ENCODE results near the gene ACOX2.
A peak's percentile ranks its signal among the peaks of the same experiment; 100 is the strongest.

Gene ACOX2

DNA sequence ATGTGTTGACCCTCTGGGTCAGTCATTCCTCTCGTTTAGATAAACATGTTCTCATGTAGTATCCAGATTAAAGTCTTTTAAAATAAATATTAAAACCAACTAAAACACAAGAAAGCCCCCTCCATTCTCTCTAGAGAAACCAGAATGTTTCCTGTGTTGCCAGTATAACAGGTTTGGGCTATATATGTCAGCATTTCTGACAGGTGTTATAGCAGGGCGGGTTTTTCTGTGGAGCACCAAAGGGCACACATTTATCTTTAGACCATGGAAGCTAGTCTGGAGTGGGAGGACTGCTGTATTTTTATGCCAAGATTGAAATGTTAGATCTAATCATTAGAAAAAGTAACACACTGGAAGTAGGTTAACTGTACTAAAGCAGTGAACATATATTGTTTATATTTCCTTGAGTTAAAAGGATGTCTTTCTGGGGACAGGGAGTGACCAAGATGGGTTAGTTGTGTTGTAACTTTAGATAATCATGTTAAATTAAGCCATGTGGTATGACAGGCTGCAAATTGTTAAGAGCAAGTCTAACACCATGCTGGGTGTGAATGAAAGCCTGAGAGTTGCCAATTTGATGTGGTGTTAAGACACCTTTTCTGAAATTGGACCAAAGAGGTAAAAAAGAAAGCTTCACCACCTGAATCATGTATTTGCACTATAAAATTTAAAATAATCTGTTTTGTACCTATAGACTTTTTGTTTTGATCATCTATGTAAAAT lies 29.5 kb downstream of the ACOX2 start:
- no peak for DNase-seq (ENCODE audit: low spot score)

DNA sequence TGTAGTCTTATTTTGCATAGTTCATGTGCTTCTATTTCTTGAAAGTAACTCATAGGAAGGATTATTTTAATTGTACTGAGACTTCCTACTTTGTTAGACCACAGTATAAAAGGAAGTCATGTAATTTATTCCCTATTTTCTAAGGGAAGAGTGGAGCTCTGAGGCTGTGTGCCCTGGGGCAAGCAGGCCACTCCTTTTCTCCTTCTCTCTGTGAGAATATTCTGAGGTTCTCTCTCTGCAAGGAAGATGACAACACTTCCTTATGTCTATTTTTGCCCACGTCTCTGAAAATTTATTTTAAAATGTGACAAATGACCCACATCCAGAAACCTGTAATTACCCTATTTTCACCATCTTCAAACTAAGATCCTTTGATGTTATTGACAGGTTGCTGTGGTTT lies 34.1 kb downstream of the ACOX2 start:
- DNase-seq (ENCODE audit: low spot score) = no peak

DNA sequence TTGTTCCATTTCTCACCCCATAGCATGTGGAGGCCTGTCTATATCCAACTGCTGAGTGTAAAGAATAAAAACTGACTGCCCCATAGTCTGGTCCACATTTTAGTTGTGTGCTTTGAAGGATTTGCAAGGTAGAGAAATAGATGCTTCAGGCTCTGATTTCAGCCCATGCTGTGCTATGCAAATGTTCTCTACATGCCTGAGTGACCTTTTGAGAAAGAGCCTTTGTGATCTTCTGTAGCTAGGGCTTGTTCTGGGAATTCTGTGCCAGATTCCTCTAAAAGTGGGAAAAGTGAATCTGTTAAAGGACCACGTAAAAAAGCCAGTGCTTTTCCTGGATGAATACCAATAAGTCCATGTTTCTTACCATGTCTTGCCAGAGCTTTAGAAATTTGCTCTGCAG lies 39.9 kb downstream of the ACOX2 start:
- DNase-seq (ENCODE audit: low spot score) = peak; percentile 33

DNA sequence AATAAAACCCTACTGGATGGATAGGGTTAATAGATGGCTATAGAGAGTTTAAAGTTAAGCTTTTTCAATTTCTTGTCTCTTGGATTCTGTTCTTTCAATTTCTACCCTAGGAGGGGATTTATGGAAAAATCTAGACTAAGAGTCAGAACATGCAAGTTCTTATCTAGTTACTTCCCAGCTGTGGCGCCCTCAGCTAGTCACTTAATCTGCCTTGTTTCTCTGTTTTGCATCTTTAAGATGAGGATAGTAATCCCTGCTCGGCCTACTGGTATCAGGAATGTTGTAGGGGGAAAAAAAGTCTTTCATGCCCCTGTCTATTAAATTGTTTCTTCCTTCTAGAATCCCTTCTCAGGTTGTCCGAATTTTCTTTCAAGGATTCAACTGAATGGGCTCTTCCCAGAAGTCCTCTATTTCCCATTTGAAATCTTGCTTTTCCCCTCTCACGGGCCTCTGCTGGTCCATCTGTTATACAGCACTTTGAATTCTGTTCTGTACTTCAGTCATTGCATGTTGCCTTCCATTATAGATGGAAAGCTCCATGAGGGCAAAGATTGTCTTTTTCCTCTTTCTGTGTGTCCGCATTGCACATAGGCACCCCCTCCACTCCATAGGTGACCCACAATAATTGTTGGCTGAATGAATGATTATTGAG lies 40.7 kb downstream of the ACOX2 start:
- no peak for DNase-seq (ENCODE audit: low spot score)

DNA sequence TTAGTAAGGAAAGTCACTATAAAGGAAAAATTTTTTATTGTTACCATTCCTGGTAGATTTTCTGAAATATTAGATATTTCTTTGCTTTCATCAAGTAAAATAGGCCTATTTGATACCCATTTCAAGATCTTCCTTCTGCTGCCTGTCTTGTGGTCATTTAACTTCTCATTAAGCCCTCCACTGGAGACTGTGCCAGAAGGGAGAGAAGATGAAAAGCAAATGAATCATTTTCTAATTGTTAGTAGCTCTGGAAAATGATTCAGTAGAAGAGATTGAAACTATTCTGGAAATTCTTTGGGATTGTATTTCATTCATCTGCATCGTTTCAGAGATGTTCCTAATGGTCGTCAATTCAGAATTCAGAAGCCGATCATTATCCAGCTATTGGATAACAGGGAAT lies 41.9 kb downstream of the ACOX2 start:
- peak; percentile 22 for DNase-seq (ENCODE audit: low spot score)

DNA sequence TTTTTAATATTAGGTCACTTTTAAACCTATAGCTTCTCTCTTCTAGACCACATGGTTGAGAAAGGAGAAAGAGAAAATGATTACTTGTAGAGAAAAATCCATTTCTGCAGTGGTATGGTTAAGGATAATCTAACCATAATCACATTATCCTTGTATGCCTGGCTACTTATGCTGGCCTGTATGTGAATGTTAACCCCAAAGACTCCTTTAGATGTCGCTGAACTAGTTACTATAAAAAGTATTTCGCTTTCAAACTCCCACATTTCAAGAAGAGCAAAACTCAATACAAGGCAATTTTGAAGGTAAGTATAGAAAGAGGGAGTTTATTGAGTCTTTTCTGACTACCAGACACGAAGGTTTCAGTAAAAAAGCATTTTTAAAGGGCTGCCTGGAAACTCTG lies 42.9 kb downstream of the ACOX2 start:
- no peak for DNase-seq (ENCODE audit: low spot score)

DNA sequence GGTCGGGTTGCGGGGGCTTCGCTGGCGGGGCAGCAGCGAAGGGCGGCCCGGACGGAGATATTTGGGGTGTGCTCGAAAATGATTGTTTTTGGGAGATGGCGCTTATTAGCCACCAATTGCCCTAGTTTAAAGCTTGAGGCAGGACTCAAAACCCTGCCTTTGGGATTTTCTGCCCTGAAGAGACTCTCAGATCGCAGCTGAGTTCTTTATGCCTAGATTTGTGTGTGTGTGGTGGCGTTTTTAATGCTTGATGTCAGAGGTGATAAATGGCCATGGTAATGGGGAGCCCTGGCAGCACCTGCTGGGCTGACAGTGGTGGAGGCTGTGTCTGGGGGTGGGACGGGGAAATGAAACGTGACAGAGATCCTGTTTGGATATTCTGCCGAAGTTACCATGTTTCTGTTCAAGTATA lies 44.5 kb downstream of the ACOX2 start:
- DNase-seq (ENCODE audit: low spot score) = peak; percentile 39

DNA sequence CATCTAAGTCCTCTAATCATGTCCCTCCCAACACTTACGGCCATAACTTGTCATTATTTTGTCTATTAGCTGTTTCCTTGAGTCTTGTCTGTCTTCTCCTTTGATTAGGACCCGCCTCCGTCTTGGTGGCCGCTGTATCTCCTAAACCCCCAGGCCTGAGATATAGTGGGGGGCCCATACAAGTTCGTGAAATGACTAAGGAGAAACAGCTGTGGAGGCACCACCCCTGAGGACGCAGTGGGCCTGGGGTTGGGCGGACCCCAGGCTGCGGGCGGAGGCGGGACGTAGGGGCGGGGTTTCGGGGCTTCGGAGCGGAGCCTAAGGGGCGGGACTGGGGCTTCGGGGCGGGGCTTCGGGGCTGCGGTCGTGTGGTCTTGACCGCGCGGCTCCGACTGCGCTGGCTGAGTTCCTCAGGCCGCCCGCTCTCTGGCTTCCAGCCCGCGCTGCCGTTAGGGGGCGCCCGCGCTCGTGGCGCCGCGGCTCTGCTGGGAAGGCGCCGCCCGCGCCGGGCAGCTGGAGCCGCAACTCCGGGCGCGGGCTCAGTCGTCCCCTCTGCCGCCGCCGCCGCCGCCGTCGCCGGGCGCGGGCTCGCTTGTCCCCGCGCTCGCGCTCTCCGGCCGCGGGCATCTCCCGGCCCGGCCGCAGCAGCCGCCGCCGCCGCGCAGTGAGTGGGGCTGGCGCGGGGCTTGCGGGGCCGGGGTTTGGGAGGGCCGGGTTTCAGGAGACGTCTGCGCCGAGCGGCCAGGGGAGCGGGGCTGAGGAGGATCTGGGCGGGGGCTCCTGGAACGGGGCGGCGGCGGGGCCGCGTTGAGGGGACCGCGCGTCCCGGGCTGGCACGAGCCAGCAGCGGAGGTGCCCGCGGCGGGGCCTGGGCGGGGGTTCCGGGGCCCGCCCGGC lies 45.2 kb downstream of the ACOX2 start, which contains the start of gene KCTD6:
Gene KCTD6 (plus strand): TSS at position 591 of the 897 bp plus-strand sequence. CDS start 6,660 bp downstream, outside the sequence.
- DNase-seq (ENCODE audit: low spot score) = peak; percentile 93

DNA sequence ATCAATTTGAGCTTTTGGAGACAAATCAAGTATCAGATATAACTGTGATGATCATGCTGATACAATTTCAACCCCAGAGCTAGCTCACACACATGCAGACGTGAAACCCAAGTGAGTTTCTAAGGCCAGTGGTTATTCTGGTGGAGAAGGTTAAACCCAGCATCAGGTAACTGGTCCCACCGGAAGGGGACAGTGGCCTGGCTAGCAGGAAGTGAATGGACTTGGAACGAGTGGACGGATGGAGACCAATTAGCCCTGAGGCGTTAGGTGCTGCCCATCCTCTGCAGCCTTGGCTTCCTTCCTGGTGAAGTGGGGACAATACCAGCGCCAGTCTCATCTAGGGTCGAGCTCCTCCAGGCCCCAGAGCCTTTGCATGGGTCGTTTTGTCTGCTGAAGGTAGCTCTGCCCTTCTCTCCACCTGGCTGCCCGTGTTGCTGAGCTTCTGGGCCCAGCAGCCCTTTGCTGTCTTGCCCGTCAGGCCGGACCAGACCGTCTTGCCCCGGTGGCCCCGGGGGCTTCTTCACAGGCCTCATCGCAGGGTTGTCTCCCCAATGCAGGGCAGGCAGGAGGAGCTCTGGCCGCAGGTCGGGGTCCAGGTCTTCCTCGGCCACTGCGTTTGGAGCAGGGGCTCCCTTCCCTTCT lies 46.0 kb downstream of the ACOX2 start:
- DNase-seq (ENCODE audit: low spot score) = no peak

DNA sequence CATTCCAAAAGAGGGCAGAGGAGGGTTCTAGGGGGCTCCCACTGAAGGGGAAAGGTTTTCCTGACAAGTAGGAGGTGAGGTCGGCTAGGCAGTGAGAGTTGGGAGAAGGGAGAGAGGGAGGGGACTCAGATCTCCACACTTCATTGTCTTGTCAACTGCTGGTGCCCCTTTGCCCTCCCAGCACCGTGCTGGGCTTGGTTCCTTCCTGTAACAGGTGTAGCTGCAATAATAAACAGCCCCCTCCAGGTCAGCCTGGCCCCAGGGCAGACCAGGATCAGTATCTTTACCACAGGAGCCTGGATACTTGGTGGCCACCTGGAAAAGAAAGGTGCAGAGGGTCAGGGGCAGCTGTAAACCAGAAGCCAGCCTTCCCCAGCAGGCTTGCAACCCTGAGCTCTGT lies 48.0 kb downstream of the ACOX2 start:
- DNase-seq (ENCODE audit: low spot score) = no peak

DNA sequence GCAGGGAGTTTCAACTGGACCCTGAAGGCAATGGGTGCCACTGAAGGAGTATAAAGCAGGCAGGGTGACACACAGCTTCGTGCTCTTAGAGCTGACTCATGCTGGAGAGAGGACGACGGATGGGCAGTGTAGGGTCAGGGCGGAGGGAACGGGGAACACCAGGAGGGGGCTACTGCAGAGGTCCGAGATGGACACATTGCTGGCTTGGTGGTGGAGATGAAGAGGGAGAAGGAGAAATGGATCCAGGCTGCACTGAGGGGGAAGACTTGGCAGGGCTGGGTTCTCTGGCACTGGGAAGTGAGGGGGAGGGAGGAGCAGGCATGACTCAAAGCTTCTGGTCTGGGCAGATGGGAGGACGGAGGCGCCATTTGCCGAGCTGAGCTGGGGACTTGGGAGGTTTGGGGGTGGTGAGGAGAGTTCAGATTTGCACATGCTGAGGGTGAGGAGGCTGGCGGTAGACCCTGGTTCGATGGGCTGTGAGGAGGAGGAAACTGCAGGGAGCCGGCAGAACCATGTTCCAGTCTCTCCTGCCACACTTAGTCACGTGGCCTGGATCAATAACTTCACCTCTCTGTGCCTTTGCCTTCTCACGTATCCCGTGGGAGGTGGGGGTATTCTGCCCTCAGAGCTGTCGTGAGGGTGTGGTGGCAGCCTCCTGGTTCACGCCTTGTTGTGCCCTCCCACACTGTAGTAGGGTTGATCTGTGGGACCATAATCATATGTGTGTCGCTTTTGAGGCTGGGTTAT lies 49.7 kb downstream of the ACOX2 start:
- peak; percentile 57 for DNase-seq (ENCODE audit: low spot score)

DNA sequence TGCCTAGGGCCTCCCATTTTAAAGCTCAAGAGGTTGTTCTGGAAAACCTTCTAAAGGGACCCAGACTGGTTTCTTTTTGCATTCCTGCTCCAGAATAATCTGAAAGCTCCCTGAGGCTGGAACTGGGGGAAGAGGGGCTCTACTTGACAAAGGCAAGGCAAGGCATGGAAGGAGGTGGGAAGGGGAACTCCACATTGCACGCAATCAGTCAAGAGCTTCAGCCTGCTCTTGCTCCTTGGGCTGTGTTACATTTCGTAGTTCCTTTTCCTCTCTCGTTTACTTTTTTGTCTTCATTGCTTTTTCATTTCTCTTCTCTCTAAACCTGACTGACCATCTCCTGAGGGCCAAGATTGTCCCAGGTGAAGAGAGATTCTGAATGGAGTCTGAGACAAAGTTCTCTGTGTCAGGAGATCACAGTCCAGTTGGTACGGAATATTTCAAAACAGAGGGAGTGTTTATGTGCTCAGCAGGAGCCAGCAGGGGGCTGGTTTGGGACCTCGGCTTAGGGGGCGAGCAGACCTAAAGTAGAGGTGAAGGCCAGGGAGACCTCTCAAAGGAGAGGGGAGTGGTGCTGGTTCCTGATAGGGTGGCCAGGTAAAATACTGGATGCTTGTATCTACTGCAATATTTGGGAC lies 51.1 kb downstream of the ACOX2 start:
- no peak for DNase-seq (ENCODE audit: low spot score)

DNA sequence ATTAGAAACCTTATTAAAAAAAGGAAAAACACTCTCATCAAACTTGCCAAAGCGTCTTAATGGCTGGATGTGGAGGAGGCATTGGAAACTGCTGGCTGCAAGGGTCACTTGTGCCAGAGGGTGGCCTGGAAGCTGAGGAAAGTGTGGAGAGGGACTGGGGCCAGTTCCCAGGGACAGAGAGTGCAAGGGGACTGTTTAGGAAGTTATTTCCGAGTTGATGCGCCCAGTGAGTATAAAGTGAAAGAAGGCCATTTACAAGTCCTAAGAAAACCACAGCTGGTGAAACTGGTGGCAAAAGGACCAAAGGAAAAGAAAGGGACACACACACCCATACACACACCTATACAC lies 52.3 kb downstream of the ACOX2 start:
- DNase-seq (ENCODE audit: low spot score) = no peak

DNA sequence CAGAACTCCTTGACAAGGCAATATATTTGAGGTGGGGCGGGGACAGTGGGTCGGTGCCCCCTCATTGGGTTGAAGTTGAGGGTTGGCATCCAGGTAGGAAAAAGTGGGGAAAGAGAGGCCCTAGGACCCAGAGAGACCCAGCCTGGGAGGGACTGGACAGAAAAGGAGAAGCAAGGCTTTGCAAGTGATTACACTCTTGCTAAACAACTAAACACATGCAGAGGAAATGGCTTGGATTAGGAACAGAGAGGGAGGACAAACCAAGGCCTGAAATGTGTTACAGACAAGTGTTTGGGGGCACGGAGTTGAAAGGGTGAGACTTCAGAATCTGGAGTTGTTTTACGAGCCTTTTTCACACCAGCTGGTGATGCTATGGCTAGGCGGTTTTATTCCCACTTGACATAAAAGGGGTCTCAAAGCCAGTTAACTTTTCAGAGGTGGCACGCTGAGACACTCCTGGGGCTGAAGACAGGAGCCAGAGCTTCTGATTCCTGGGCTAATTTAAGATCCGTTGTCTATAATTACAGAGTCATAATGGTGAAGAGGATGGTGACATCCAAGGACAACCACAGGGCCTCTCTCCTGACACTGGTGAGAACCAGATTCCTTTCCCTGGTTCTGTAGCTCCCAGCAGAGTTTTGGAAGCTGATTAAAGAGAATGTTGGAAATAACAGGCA lies 52.8 kb downstream of the ACOX2 start:
- DNase-seq (ENCODE audit: low spot score) = no peak

DNA sequence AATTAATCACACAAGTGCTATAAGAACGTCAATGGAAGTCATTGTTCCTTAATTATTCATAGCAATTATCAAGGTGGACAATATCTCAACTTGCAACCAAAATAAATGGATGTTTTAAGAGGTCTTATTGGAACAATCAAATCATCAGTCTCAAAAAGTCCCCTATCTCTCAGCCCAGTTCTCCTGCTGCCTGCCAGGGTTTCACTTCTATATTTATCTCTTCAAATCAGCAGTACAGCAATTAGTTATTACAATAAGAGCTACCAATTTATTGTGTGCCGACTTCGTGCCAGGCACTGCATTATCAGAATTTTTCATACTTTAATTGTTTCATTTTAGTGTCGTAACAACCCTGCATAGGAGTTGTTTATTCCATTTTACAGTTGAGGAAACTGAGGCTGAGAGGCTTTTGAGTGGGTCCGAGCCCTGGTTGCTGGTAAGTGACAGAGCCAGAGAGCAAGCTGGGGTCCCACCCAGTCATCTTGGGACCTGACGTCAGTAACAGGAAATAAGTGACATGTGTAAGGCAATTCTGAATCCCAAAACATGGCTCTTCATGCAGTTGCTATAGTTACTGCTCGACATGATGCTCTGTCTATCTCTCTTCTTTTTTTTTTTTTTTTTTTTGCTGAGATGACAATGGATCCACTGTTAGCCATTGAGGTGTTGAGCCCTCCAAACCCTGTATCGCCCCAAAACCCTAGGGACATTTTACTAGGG lies 53.9 kb downstream of the ACOX2 start:
- DNase-seq (ENCODE audit: low spot score) = no peak

DNA sequence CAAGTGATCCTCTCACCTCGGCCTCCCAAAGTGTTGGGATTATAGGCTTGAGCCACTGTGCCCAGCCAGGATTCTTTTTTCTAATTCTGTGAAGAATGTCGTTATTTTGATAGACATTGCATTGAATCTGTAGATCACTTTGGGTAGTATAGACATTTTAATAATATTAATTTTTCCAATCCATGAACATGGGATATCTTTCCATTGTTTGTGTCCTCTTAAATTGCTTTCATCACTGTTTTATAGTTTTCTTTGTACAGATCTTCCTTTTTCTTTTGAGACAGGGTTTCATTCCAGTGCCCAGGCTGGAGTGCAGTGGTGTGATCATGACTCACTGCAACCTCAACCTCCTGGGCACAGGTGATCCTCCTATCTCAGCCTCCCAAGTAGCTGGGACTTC lies 56.7 kb downstream of the ACOX2 start:
- no peak for DNase-seq (ENCODE audit: low spot score)

DNA sequence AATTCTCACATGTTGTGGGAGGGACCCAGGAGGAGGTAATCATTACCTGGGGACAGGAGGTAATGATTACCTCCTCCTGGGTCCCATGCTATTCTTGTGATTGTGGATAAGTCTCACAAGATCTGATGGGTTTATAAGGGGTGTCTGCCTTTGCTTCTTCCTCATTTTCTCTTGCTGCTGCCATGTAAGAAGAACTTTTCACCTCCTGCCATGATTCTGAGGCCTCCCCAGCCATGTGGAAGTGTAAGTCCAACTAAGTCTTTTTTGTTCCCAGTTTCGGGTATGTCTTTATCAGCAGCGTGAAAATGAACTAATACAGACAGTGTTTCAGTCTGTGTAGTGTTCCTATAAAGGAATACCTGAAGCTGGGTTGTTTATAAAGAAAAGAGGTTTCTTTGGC lies 58.2 kb downstream of the ACOX2 start:
- no peak for DNase-seq (ENCODE audit: low spot score)

DNA sequence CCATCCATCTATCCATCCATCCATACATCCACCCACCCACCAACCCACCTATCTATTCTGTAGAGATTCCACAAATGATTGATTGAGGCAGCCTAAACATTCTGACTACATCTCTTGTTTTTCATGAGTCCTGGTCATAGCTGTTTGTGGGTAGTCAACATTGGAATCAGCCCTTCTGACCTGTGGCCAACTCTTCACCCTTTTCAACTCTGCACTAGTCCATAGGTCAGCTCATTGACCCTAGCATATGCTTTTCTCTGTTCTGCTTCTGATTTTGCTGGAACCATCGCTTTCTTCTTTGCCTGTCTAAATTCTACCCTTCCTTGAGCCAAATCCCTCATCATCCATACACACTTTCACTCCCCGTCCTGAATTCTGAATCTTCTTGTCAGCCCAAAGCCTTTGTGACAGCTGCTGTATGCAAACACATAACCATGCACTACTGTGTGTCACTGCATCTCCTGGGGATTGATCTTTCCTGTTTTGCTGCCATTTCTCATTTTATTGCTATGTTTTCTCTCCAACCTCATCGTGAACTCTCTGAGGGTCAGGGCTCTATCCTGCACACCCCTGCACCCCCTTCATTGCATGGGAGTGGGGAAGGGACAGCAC lies 61.9 kb downstream of the ACOX2 start:
- no peak for DNase-seq (ENCODE audit: low spot score)

DNA sequence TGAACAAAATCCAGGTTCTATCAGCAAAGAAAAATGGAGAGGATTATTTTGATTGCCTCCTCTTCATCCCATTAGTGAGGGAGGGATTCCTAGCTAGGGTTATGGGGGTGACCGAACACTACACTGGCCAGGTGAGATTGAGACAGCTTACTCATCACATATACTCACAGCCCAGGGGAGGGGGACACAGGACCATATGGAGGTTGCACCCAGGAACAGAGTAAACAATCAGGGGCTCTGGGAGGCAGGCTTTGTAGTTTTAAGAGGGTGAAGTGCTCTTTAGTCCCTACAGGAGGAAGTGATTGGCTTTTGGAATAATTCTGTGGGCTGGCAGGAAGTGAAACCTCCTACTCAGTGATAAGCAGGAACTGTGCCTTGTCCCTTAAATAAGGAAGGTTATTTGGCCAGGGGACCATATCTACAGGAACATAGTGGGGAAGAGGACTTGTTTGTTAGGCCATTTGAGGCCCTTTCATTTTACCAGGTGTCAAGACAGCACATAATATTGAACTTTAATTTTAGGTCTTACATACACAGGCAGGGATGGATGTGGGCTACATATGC lies 62.6 kb downstream of the ACOX2 start:
- DNase-seq (ENCODE audit: low spot score) = no peak

Measured in kidney tubule cell (primary cell).